HG03354 (cell line): Measurements from ENCODE around the gene CTNNA3.
A peak's percentile ranks its signal among the peaks of the same experiment; 100 is the strongest.

Experiments
- ATAC-seq: cut with Tn5 transposase; IDR thresholded peaks from one replicate; pipeline ENCODE4 v1.9.1; 2021; ENCODE audit warnings: mild to moderate bottlenecking; ENCODE audit not compliant: unreplicated experiment, poor library complexity, severe bottlenecking

Gene CTNNA3

DNA sequence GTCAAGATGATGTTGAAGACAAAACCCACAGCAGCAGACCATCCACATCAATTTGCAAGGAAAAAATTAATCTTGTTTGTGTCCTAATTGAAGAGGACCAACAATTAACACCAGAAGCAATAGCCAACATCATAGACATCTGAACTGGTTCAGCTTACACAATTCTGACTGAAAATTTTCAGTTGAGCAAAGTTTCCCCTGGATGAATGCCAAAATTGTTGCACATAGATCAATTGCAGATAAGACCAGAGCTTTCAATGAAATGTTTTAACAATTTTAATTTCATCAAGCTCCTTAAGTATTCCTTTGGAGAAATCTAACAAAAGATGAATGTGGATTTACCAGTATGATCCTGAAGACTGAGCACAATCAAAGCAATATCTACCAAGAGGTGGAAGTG lies 168.6 kb downstream of the CTNNA3 start:
- no peak for ATAC-seq

DNA sequence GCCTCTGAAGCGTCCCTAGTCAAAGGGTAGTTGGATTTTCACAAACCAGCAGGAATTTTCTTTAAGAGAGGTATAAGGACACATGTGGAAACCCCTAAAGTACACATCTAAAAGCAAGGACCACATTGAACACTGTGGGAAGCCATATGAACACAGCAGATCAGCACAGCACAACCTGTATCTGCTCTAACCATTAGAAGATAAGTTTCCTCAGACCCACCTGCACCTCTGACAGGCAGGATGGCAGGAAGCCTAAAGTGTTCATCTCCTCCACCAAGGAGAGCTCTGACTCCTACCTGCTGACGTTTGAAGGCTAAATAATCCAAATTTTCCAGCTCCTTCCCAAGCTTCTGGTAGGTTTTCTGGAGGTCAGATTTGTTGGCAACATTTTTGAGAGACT lies 174.4 kb downstream of the CTNNA3 start:
- no peak for ATAC-seq

DNA sequence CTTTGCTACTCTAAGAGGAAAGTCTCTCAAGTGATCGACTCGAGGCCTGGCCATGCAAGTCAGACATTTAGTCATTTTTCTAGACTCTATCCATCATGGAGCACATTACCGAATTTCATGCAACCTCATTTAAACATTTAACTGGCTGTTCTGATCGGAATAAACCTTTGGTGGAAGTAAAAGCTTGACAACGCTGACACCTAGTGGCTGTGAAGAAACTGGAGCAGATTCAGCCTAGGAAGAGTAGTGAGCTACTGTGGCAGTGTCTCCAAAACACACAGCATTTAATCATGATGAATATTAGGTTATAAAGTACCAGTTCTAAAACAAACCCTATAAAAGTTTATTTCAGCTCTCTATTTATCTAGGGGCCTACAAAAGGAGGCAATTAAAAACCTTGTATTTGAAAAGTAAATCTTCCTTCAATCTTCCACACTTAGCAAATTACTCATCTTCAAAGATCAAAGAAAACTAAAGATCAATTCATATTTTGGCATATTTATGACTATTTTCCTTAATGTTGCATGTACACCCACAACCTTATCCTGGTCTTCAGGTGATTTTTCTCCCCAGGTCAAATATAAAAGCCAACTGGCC lies 175.0 kb downstream of the CTNNA3 start:
- ATAC-seq = peak; percentile 90

DNA sequence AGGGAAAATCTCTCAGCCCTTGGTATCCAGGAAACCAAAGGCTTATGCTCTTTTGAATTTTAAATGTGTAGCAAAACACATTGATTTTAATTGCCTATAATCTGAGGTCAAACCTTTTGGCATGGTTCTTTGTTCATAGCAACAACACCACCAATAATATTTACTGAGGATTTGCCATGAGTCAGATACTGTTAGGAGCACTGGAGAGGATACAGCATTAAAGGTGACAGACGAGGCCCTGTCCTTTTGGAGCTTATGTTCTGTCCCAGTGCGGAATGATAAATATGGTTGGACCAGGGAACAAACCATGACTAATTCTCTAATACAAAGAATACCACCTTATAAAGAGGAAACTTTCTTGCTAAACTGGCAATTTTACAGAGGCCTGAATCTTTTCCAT lies 176.6 kb downstream of the CTNNA3 start:
- no peak for ATAC-seq

DNA sequence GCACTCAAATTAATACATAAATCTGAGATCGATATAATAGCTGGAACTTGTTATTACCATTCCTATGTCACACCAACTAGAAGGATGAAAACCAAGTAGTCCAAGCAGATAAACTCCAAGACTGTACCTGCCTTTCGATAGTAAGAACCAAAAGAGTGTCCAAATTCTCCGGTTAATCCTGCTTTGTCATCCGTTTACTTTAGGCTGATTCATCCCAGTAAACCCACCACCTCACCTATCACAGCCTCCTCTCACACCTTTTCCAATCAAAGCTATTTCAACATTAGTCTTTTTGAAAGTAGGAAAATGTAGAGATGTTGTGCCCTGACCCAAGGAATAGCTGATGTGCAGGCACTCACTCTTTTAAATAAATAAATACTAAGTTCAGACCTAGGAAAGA lies 177.2 kb downstream of the CTNNA3 start:
- no peak for ATAC-seq

DNA sequence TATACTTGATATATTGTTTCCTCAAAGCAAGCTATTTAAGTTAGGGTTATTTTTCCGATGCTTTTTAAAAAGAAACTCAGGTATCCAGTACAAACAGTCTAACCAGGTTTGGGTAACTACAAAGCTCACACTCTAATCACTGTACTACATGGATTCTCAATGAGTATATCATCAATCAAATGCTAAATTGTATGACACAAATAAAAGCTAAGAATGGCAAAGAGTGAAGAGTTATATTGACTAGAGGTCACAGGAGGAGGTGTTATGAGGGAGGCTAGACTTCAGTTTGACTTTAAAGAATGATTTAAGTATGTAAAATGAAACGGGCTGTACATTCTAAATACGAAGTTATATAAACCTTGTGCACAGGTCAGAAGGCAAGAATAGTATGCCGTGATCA lies 178.0 kb downstream of the CTNNA3 start:
- no peak for ATAC-seq

DNA sequence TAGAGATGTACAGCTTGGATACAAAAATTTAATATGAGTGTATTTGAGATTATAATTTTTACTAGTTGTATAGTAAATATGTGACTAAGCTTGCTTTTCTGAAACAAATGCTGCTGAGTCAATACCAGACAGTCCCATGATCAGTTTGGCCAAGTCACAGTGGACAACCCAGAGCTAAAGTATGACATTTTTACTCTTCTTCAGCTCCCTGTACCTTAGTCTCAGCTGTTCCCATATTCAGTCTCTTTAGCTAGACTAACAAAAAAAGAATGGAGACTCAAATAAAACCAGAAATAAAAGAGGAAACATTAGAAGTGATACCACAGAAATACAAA lies 189.3 kb downstream of the CTNNA3 start:
- ATAC-seq = no peak

DNA sequence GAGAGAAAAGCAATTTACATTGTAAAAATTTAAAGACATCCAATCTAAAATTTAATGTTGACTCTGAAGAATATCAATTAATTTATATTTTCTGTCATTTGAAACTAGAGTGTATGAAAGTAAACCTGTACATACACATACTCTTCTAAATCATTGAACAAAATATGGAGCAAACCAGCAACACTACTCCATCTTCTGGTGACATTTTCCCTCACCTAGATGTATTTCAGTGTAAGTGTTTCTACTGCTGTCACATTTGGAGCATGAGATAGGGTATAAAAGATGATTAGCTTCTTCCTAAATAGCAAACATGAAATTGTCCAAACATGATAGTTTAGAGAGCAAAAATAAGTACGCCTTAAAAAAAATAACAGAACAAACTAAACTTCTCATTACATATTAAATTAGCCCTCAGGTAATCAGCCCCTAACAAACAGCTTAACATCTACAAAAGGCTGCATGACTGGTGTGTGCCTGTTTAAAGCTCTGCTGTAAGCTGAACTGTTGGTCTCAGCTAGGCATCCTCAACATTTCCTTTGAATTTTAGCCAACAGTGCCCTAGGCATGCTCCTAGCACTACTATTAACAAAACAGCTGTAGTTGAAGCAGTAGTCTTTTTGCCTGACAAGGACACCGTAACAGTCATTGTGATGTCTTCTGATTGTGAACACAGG lies 189.8 kb downstream of the CTNNA3 start:
- ATAC-seq = no peak

DNA sequence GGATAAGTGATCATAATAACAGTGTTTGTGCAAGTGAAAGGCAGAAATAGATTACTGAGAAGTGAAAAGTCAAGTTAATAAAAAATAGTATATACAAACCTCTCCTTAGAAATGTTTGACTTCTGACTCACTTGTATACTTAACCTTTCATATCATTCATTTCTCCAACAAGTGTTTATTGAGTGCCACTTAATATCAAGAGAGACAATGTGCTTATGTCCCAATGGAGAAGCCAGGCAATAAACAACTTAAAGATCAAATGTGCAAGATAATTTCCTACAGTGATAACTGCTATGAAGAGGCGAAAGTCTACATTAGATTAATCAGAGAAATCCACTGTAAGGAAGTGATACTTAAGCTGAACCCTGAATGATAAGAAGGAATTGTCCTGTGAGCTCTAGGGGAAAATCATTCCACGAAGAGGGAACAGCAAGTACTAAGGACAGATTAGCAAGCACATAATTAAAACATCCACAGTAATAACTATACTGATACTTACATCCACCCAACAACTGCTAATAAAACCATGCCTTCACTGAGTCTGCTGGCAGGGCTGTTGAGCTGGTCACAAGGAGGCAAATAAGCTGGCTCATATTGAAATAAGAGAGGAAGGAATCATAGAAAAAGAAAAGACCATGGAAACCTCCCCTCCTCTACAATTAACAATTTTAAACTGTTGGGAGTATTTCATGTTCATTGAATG lies 203.5 kb downstream of the CTNNA3 start:
- peak; percentile 45 for ATAC-seq

DNA sequence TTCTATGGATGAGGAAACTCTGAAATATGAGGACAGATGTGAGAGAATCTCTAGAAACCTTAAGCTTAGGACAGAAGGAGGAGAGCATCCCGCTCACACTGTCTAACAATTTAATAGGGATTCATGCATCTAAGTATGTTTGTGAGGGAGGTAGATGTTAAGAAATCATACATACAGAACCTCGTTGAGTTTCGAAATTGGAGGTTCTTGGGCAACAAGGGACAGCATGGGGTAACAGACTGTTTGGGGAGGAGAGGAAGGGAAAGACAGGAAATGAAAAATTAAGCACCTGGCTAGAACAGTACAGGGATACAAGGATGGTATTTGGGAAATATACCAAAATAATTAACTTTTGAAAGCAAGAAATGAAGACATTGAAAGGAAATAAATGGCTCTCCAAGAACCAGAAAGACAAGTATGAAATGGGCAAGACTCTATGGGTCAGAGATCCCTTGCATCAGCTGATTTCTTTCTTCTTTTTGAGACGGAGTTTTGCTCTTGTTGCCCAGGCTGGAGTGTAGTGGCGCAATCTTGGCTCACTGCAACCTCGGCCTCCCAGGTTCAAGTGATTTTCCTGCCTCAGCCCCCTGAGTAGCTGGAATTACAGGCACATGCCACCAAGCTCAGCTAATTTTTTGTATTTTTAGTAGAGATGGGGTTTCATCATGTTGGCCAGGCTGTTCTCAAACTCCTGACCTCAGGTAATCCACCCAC lies 207.9 kb downstream of the CTNNA3 start:
- ATAC-seq = no peak

DNA sequence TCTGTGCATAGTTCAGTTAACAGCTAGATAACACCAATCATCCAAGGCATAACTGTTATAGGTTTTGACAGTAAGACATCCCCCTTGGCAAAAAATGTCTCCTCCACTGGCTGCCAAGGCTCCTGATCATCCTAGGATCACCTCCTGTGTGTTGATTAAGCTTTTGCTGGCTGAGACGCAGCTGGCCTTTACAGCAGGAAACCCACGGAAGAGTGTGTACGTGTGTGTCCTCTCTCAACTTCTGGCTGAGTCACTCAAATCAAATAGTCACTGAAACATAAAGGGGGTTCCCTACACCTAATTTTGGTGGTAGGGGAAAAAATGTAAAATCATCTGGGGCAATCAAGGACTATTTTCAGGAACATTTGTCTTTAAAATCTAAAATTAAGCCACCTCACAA lies 208.8 kb downstream of the CTNNA3 start:
- no peak for ATAC-seq

DNA sequence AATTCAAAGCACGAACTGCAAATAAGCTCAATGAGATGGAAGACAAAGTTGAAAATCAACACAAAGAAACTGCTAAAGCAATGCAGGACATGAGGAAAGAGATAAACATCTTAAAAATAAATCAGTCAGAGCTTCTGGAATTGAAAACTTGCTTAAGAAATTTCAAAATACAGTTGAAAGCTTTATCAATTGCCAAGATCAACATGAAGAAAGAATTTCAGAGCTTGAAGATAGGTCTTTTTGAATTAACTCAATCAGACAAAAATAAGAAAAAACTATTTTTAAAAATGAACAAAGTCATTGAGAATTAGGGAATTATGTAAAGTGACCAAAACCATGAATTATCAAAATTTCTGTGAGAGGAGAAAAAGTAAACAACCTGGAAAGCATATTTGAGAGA lies 218.1 kb downstream of the CTNNA3 start:
- ATAC-seq = no peak

DNA sequence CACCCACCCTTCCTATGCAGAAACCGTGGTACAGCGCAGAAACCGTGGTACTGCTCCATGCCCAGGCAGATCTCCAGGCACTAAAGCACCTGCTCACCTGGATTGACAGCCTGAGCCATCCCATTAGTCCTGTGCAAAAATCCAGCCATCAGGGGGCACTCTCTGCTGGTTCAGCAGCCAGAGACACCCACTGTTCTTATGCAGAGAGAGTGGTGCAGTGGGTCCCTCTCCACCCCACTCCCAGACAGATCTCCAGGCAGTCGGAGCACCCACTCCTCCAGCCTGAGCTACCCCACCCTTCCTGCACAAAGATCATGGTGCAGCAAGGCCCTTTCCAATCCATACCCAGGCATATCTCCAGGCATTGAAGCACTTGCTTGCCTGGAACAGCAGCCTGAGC lies 219.8 kb downstream of the CTNNA3 start:
- no peak for ATAC-seq

DNA sequence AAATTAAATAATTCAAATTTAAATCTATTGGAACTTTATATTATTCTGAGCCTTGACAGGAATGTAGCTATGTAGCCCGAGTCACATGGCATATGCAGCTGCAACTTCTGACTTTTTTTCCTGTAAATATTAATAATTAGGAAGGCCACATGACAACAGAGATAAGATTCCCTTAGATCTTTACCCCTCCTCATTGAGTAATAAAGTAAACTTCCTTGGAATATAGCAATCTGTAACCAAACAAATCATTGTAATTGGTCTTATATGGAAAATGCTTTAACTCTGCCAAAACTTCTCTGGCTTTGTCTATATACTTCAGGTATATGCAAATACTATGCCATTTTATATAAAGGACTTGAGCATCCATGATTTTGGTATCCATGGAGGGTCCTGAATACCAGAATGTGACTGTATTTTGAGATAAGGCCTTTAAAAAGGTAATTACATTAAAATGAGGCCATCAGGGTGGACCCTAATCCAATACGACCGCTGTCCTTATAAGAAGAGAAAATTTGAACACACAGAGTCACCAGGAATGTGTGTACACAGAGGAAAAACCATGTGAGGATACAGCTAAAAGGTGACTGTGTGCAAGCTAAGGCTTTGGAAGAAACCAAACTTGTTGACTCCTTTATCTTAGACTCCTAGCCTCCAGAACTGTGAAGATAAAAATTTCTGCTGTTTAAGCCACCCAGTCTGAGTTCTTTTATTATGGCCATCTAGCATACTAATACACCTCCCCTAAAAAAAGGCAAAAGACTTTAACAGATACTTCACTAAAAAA lies 222.0 kb downstream of the CTNNA3 start:
- ATAC-seq = no peak

DNA sequence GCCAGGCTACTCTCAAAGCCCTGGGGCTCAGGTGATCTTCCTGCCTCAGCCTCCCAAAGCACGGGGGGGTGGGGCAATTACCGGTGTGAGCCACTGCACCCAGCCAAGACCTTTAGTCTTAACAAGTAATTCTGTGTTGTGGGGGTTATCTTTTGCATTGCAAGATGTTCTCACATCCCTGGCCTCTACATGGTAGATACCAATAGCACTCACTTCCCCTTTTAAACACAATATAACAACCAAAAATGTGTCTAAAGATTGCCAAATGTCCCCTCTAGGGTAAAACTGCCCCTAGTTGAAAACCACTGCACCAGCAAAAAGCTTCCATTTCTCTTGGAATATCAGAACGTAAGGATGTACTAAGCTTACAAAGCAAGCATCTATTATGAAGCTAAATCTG lies 225.0 kb downstream of the CTNNA3 start:
- no peak for ATAC-seq

DNA sequence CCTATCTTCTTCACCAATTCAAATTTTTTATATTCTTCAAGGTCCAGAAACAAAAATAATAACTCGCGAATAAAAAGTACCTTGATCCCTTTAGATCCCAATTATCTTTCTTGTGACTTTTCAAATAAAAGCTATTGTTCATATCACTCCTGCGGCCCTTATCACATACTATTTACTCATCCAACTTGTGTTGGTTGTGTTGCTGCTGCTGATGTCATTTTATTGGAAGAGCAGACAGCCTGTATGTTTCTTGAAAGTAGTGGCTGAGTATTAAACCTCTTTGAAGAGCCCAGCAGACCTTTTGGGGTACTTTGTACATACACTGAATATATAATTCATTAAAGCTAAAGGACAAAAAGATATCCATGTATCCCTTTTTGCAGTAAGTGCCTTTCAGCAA lies 231.7 kb downstream of the CTNNA3 start:
- ATAC-seq = no peak

DNA sequence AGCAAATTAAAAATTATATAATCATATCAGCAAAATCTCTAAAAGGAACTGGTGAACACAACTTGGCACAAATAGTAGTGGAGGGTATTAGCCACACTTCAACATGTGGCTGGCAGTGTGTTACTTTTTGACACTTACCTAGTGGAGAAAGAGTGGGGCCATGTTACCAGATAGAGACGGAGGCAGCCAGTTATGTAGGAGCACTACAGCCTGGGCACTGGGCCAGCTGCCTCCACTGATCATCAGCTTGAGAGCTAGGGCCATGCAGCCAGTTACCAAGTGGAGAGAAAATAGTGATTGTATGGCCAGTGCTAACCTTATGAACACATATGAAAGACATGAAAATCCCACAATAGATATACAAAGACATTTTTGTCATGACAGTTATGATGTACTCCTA lies 243.1 kb downstream of the CTNNA3 start:
- ATAC-seq = no peak

DNA sequence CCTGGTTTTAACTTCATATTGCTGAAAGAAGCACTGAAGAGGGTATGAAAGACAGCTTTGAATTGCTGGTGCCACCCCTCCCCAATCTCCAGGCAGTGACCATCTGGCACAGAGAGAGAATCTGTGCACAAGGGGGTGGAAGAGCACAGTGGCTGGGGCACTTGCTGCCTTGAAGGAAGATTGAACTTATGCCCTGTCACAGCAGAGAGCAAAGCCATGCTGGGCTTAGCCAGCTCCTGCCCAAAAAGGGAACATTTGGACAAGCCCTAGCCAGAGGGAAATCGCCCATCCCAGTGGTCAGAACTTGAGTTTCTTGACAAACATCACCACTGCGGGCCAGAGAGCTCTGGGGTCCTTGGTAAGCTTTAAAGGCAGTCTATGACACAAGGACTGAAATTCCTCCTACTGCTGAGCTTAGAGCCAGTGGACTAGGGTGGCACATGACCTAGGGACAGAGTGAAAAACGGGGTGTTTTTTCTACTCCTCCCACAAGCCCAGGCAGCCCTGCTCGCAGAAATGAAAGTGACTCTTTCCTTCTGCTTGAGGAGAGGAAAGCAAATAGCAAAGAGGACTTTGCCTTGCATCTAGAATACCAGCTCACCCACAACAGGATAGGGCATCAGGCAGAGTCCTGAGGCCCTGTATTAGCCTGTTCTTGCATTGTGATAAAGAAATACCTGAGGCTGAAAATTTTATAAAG lies 257.2 kb downstream of the CTNNA3 start:
- no peak for ATAC-seq

DNA sequence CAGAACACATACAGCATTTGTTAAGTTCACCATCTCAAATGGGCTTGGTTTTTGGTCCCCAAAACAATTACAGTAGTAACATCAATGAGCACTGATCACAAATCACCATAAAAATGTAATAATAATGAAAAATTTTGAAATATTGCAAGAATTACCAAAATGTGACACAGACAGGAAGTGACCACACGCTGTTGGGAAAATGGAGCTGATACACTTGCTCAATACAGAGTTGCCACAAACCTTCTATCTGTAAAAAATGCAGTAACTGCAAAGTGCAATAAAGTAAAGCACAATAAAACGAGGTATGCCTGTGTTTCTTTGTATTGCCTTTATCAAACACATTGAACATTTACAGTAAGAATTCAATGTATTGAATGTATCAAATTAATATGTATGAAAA lies 262.7 kb downstream of the CTNNA3 start:
- ATAC-seq = no peak

DNA sequence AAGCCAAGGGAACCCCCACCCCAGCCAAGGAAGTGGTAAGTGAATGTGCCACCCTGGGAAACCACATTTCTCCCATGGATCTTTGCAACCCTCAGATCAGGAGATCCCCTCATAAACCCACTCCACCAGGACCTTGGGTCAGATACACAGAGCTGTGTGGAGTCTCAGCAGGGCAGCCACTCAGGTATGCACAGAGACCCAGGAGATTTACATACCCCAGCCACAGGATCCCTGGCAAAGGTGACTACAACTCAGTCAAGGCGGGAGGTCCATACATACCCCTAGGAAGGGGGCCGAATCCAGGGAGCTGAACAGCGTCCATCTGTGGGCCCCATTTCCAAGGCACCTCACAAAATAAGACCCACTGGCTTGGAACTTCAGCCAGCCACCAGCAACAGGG lies 293.4 kb downstream of the CTNNA3 start:
- no peak for ATAC-seq
